ENCODE results near the gene TMEM62. TPM values are rescaled to one million over a fixed set of nuclear protein-coding genes. Genes with fewer than 3 reads are reported as not detected.
"Not testable (repeated sequence)": the region's sequence is repeated elsewhere in the genome, so short reads cannot be mapped to it uniquely, and the experiment has no call there.

The TMEM62 gene
- total and polyA plus RNA-seq, 7 donors, result 6.3 to 22.8 (median 7.8) TPM

DNA sequence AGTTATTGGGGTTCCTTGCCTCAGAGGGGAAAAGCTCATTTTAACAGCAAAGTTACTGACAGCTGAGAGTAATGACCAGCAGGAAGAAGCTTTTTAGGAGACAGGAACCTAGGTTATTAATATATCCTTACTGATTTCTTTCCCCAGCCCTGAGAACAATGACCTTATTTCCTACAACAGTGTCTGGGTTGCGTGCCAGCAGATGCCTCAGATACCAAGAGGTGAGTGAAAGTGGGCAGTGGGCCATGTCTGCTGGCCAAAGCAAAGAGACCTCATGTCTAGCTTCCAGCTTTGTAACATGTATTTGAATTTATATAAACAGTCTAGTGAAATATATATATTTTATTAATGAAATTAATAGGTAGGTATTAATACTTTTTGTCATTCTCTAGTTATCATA lies 56.8 kb downstream of the TMEM62 start:
- Histone ChIP-seq H3K9me3 (no peaks in the 10 kb centered on the region), H3K27me3 (ENCODE audit: insufficient read depth in 3 of 3, low read length in 2 of 3) (no peaks in the 10 kb centered on the region), H3K27ac (peak overlapping the region; percentile 73), H3K36me3 (ENCODE audit: insufficient read depth in 1 of 2, low read depth in 1 of 2) (peaks cover 18 to 60% of the 10 kb centered on the region in 2 donors), H3K4me3 (no peak overlapping the region), H3K4me1 (peaks cover 52% of the 10 kb centered on the region)
- DNase-seq (peak; percentile 52 to 70), ATAC-seq (peak in 3 of 4 donors; percentile 21 to 52 (median 51))
- intact Hi-C loops (cut with DNase I), result no loop called here
- 46 to 70% (median 63%) methylated on average over 1 of the region's 1 CpG for WGBS, 3 donors
- TF ChIP-seq, protein P1, sequence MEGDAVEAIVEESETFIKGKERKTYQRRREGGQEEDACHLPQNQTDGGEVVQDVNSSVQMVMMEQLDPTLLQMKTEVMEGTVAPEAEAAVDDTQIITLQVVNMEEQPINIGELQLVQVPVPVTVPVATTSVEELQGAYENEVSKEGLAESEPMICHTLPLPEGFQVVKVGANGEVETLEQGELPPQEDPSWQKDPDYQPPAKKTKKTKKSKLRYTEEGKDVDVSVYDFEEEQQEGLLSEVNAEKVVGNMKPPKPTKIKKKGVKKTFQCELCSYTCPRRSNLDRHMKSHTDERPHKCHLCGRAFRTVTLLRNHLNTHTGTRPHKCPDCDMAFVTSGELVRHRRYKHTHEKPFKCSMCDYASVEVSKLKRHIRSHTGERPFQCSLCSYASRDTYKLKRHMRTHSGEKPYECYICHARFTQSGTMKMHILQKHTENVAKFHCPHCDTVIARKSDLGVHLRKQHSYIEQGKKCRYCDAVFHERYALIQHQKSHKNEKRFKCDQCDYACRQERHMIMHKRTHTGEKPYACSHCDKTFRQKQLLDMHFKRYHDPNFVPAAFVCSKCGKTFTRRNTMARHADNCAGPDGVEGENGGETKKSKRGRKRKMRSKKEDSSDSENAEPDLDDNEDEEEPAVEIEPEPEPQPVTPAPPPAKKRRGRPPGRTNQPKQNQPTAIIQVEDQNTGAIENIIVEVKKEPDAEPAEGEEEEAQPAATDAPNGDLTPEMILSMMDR (IDR thresholded peaks at IDR 0.05), result no peak

DNA sequence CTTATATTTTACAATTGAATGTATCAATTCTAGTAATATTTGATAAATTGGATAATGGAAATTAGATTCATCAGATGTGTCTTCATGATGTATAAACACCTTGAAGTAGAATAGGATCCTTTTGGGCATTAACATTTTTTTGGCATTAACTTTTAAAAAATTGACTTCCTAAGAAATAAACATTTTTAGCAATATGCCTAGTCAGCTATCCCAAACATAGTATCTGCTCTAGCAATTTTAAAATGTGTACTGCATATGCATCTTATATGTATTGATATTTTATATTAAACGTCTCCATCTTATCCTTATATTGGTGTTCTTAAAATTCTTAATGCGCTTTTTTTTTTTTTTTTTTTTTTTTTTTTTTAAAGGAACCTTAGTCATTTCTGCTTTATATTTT lies 60.3 kb downstream of the TMEM62 start:
- no peaks in the 10 kb centered on the region for H3K27me3 ChIP-seq (ENCODE audit: insufficient read depth in 3 of 3, low read length in 2 of 3)
- intact Hi-C loops (cut with DNase I), result no loop called here
- ATAC-seq (no peak), DNase-seq (no peak)
- H3K36me3 ChIP-seq (ENCODE audit: insufficient read depth in 1 of 2, low read depth in 1 of 2), result peaks cover 16 to 69% of the 10 kb centered on the region in 2 donors
- WGBS, 3 donors, result 89 to 99% (median 94%) methylated on average over 2 of the region's 2 CpGs
- no peaks in the 10 kb centered on the region for H3K9me3 ChIP-seq
- H3K4me1 ChIP-seq, result peaks cover 30% of the 10 kb centered on the region
- no peak overlapping the region for H3K4me3 ChIP-seq
- H3K27ac ChIP-seq, result no peak overlapping the region
- TF ChIP-seq, protein P1 (IDR thresholded peaks at IDR 0.05), result no peak

DNA sequence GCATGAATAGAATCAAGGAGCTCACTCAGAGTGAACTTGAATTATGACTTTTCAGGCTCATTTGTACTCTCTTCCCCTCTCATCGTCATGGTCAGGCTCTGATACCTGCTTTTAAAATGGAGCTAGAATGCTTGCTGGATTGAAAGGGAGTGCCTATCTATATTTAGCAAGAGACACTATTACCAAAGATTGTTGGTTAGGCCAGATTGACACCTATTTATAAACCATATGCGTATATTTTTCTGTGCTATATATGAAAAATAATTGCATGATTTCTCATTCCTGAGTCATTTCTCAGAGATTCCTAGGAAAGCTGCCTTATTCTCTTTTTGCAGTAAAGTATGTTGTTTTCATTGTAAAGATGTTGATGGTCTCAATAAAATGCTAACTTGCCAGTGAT lies 61.4 kb downstream of the TMEM62 start:
- intact Hi-C loops (cut with DNase I), result no loop called here
- peak; percentile 50 to 88 (median 80) for ATAC-seq
- Histone ChIP-seq H3K9me3 (no peaks in the 10 kb centered on the region), H3K4me1 (peaks cover 23% of the 10 kb centered on the region), H3K36me3 (ENCODE audit: insufficient read depth in 1 of 2, low read depth in 1 of 2) (peaks cover 16 to 60% of the 10 kb centered on the region in 2 donors), H3K27ac (peak overlapping the region; percentile 80), H3K27me3 (ENCODE audit: insufficient read depth in 3 of 3, low read length in 2 of 3) (no peaks in the 10 kb centered on the region), H3K4me3 (peak overlapping the region; percentile 17)
- no peak for DNase-seq
- 22 to 53% (median 30%) methylated on average over 2 of the region's 2 CpGs for WGBS, 3 donors
- TF ChIP-seq, protein P1 (IDR thresholded peaks at IDR 0.05), result no peak

DNA sequence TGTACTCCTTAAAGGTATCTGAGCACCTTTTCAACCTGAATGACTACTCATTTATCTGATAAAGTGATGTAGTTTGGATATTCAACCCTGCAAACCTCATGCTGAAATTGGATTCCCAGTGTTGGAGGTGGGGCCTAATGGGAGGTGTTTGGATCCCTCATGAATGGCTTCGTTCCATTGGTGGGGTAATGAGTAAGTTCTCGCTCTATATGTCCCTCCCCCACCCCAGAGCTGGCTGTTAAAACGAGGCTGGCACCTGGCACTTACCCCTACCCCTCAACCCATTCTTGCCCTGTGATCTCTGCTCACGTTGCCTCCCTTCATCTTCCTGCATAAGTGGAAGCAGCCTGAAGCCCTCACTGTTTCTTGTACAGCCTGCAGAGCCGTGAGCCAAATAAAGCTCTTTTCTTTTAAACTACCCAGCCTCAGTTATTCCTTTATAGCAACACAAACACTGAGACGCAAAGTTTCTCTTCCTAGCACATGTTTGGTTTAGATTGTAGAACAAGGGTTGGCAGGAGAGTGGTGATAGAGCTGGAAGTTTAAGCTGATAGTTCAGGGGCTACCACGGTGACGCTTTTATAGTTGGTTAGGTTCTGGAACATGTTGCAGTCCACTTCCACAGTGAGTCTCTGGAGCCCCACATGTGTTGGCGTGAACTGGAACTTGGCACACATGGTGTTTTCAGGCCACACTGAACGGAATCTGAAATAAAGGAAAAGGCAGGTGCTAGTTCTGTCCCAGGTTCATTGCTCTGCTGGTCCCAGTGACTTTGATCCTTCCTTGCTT lies 63.6 kb downstream of the TMEM62 start:
- H3K27ac ChIP-seq, result no peak overlapping the region
- H3K4me3 ChIP-seq, result no peak overlapping the region
- no peaks in the 10 kb centered on the region for H3K27me3 ChIP-seq (ENCODE audit: insufficient read depth in 3 of 3, low read length in 2 of 3)
- H3K9me3 ChIP-seq, result no peaks in the 10 kb centered on the region
- DNase-seq, result no peak
- peak in 3 of 4 donors; percentile 38 to 52 (median 40) for ATAC-seq
- intact Hi-C loops (cut with DNase I), result no loop called here
- peaks cover 6 to 38% of the 10 kb centered on the region in 2 donors for H3K36me3 ChIP-seq (ENCODE audit: insufficient read depth in 1 of 2, low read depth in 1 of 2)
- peaks cover 21% of the 10 kb centered on the region for H3K4me1 ChIP-seq
- WGBS, 3 donors, result 60 to 73% (median 71%) methylated on average over 10 of the region's 10 CpGs
- TF ChIP-seq, protein P1 (IDR thresholded peaks at IDR 0.05), result no peak

DNA sequence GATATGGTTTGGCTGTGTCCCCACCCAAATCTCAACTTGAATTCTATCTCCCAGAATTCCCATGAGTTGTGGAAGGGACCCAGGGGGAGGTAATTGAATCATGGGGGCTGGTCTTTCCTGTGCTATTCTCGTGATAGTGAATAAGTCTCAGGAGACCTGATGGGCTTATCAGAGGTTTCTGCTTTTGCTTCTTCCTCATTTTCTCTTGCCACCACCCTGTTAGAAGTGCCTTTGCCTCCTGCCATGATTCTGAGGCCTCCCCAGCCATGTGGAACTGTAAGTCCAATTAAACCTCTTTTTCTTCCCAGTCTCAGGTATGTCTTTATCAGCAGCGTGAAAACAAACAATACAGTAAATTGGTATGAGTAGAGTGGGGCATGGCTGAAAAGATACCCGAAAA lies 64.4 kb downstream of the TMEM62 start:
- 77 to 84% (median 80%) methylated on average over 3 of the region's 3 CpGs for WGBS, 3 donors
- peaks cover 2 to 30% of the 10 kb centered on the region in 2 donors for H3K36me3 ChIP-seq (ENCODE audit: insufficient read depth in 1 of 2, low read depth in 1 of 2)
- intact Hi-C loops (cut with DNase I), result not testable (repeated sequence)

DNA sequence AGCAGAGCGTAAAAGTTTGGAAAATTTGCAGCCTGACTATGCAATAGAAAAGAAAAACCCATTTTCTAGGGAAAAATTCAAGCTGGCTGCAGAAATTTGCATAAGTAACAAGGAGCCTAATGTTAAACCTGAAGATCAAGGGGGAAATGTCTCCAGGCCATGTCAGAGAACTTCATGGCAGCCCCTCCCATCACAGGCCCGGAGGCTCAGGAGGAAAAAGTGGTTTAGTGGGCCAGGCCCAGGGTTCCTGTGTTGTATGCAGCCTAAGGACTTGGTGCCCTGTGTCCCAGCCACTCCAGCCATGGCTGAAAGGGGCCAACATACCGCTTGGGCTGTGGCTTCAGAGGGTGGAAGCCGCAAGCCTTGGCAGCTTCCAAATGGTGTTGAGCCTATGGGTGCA lies 65.2 kb downstream of the TMEM62 start:
- H3K4me3 ChIP-seq; H3K27me3 ChIP-seq (ENCODE audit: insufficient read depth in 3 of 3, low read length in 2 of 3); DNase-seq; H3K27ac ChIP-seq; H3K9me3 ChIP-seq; ATAC-seq; intact Hi-C loops (cut with DNase I): not testable (repeated sequence)
- 97 to 99% (median 98%) methylated on average over 4 of the region's 4 CpGs for WGBS, 3 donors
- Histone ChIP-seq H3K4me1 (peaks cover 18% of the 10 kb centered on the region), H3K36me3 (ENCODE audit: insufficient read depth in 1 of 2, low read depth in 1 of 2) (peaks cover 0 to 22% of the 10 kb centered on the region in 2 donors)

More for the DNA sequence above, 64.4 kb downstream of the TMEM62 start:
- DNase-seq; H3K27me3 ChIP-seq (ENCODE audit: insufficient read depth in 3 of 3, low read length in 2 of 3); H3K4me3 ChIP-seq; H3K27ac ChIP-seq; H3K9me3 ChIP-seq; ATAC-seq: not testable (repeated sequence)
- H3K4me1 ChIP-seq, result peaks cover 21% of the 10 kb centered on the region
